ENCODE data around the gene PCDHGC3.
"Not testable (repeated sequence)": the region's sequence is repeated elsewhere in the genome, so short reads cannot be mapped to it uniquely, and the experiment has no call there.

The PCDHGC3 gene

GRCh38 chr5:141475625-141476131 is at the start of gene PCDHGC3:
Gene PCDHGC3 (plus strand): TSS chr5:141475966. CDS start chr5:141476117, 151 bp downstream.
- Histone ChIP-seq H3K4me1 (peaks cover 28% of the 10 kb centered on the region), H3K27ac (peak within 1 kb of the TSS; percentile 92), H3K36me3 (ENCODE audit: control insufficient read depth, insufficient read depth, low read length) (no peaks in the 10 kb centered on the region), H3K9me3 (ENCODE audit: control insufficient read depth, low read length) (no peaks in the 10 kb centered on the region), H3K4me3 (ENCODE audit: low read depth, low read length) (peak within 1 kb of the TSS; percentile 59), H3K79me2 (peaks cover 32% of the 10 kb centered on the region), H2AFZ (peak within 1 kb of the TSS; percentile 92), H3K9ac (peak within 1 kb of the TSS; percentile 61), H3K4me2 (ENCODE audit: low read length) (peak within 1 kb of the TSS; percentile 91), H3K27me3 (ENCODE audit: control insufficient read depth, insufficient read depth, low read length) (no peaks in the 10 kb centered on the region)
- TF ChIP-seq CTCF (IDR thresholded peaks at IDR 0.05) = peak; percentile 52

DNA sequence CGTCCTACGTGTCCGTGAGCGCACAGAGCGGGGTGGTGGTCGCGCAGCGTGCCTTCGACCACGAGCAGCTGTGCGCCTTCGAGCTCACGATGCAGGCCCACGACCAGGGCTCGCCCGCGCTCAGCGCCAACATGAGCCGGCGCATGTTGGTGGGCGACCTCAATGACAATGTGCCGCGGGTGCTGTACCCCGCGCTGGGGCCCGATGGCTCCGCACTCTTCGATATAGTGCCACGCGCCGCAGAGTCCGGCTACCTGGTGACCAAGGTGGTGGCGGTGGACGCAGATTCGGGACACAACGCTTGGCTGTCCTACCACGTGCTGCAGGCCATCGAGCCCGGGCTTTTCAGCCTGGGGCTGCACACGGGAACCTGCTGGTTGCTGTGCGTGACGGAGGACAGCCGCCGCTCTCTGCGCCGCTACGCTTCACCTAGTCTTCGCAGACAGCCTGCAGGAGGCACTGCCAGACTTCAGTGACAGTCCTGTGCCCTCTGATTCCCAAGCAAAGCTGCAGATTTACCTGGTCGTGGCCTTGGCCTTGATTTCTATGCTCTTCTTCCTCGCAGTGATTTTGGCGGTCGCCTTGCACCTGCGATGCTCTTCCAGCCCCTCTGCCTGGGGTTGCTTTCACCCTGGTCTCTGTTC is 47.9 kb upstream of the PCDHGC3 start:
- Histone ChIP-seq H3K79me2 (peaks cover 5% of the 10 kb centered on the region), H3K27me3 (ENCODE audit: control insufficient read depth, insufficient read depth, low read length) (no peaks in the 10 kb centered on the region), H3K36me3 (ENCODE audit: control insufficient read depth, insufficient read depth, low read length) (peaks cover 8% of the 10 kb centered on the region), H3K9ac (no peak overlapping the region), H2AFZ (no peak overlapping the region), H3K9me3 (ENCODE audit: control insufficient read depth, low read length) (peaks cover 9% of the 10 kb centered on the region), H3K4me2 (ENCODE audit: low read length) (no peak overlapping the region), H3K4me1 (no peaks in the 10 kb centered on the region), H3K27ac (no peak overlapping the region), H3K4me3 (ENCODE audit: low read depth, low read length) (no peak overlapping the region)
- no peak for TF ChIP-seq CTCF (IDR thresholded peaks at IDR 0.05)

- no peak within 1 kb of the TSS for H3K27ac ChIP-seq
- H3K4me2 ChIP-seq (ENCODE audit: low read length) = peak within 1 kb of the TSS; percentile 18
- TF ChIP-seq CTCF (IDR thresholded peaks at IDR 0.05) = peak; percentile 15
- no peaks in the 10 kb centered on the region for H3K27me3 ChIP-seq (ENCODE audit: control insufficient read depth, insufficient read depth, low read length)
- no peak within 1 kb of the TSS for H2AFZ ChIP-seq
- H3K4me3 ChIP-seq (ENCODE audit: low read depth, low read length) = no peak within 1 kb of the TSS
- H3K36me3 ChIP-seq (ENCODE audit: control insufficient read depth, insufficient read depth, low read length) = peaks cover 1% of the 10 kb centered on the region
- no peak within 1 kb of the TSS for H3K9ac ChIP-seq
- no peaks in the 10 kb centered on the region for H3K4me1 ChIP-seq
- H3K9me3 ChIP-seq (ENCODE audit: control insufficient read depth, low read length) = peaks cover 5% of the 10 kb centered on the region
- peaks cover 5% of the 10 kb centered on the region for H3K79me2 ChIP-seq
These were observed 45.2 kb upstream of the PCDHGC3 start, which contains the start of gene PCDHGA12 for GRCh38 chr5:141430332-141431113. Gene PCDHGA12 (plus strand): TSS chr5:141430507. CDS start chr5:141430760, 253 bp downstream.

DNA sequence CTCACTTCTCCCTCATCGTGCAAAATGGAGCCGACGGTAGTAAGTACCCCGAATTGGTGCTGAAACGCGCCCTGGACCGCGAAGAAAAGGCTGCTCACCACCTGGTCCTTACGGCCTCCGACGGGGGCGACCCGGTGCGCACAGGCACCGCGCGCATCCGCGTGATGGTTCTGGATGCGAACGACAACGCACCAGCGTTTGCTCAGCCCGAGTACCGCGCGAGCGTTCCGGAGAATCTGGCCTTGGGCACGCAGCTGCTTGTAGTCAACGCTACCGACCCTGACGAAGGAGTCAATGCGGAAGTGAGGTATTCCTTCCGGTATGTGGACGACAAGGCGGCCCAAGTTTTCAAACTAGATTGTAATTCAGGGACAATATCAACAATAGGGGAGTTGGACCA is 44.5 kb upstream of the PCDHGC3 start:
- H2AFZ ChIP-seq = no peak overlapping the region
- peaks cover 5% of the 10 kb centered on the region for H3K79me2 ChIP-seq
- H3K4me3 ChIP-seq (ENCODE audit: low read depth, low read length) = no peak overlapping the region
- no peaks in the 10 kb centered on the region for H3K27me3 ChIP-seq (ENCODE audit: control insufficient read depth, insufficient read depth, low read length)
- H3K4me1 ChIP-seq = no peaks in the 10 kb centered on the region
- no peak for TF ChIP-seq CTCF (IDR thresholded peaks at IDR 0.05)
- no peaks in the 10 kb centered on the region for H3K36me3 ChIP-seq (ENCODE audit: control insufficient read depth, insufficient read depth, low read length)
- H3K27ac ChIP-seq = no peak overlapping the region
- peaks cover 3% of the 10 kb centered on the region for H3K9me3 ChIP-seq (ENCODE audit: control insufficient read depth, low read length)
- H3K9ac ChIP-seq = no peak overlapping the region
- H3K4me2 ChIP-seq (ENCODE audit: low read length) = no peak overlapping the region

DNA sequence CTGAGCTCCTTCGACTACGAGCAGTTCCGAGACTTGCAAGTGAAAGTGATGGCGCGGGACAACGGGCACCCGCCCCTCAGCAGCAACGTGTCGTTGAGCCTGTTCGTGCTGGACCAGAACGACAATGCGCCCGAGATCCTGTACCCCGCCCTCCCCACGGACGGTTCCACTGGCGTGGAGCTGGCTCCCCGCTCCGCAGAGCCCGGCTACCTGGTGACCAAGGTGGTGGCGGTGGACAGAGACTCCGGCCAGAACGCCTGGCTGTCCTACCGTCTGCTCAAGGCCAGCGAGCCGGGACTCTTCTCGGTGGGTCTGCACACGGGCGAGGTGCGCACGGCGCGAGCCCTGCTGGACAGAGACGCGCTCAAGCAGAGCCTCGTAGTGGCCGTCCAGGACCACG is 43.5 kb upstream of the PCDHGC3 start:
- not testable (repeated sequence) for H3K27me3 ChIP-seq (ENCODE audit: control insufficient read depth, insufficient read depth, low read length); H2AFZ ChIP-seq; H3K79me2 ChIP-seq; H3K4me2 ChIP-seq (ENCODE audit: low read length); H3K9me3 ChIP-seq (ENCODE audit: control insufficient read depth, low read length); H3K4me1 ChIP-seq; H3K4me3 ChIP-seq (ENCODE audit: low read depth, low read length); H3K36me3 ChIP-seq (ENCODE audit: control insufficient read depth, insufficient read depth, low read length); H3K27ac ChIP-seq; H3K9ac ChIP-seq

GRCh38 chr5:141432726-141433125 is 43.0 kb upstream of the PCDHGC3 start:
- not testable (repeated sequence) for H3K79me2 ChIP-seq; H3K9me3 ChIP-seq (ENCODE audit: control insufficient read depth, low read length); H3K27ac ChIP-seq; H3K27me3 ChIP-seq (ENCODE audit: control insufficient read depth, insufficient read depth, low read length); H2AFZ ChIP-seq; H3K4me1 ChIP-seq; H3K36me3 ChIP-seq (ENCODE audit: control insufficient read depth, insufficient read depth, low read length); H3K9ac ChIP-seq; H3K4me2 ChIP-seq (ENCODE audit: low read length); H3K4me3 ChIP-seq (ENCODE audit: low read depth, low read length)
